D721Med (cell line): Measurements from ENCODE around the gene SLC9A2.

ENCODE experiments used
- DNase-seq: peaks from one replicate; pipeline ENCODE4 v3.0.0; 2011; ENCODE audit warnings: low spot score; ENCODE audit not compliant: insufficient read length
- FAIRE-seq: peaks from 2 replicates; lab custom pipeline; 2011; peaks lifted over from hg19 to GRCh38; lab: Jason Lieb, UNC
- TF ChIP-seq, protein P1 (sequence below): IDR thresholded peaks from 2 replicates; pipeline ENCODE4 v1.5.1; 2012; ENCODE audit warnings: mild to moderate bottlenecking, control low read depth; ENCODE audit not compliant: insufficient read depth; ENCODE audit errors: missing control alignments

Gene SLC9A2

DNA sequence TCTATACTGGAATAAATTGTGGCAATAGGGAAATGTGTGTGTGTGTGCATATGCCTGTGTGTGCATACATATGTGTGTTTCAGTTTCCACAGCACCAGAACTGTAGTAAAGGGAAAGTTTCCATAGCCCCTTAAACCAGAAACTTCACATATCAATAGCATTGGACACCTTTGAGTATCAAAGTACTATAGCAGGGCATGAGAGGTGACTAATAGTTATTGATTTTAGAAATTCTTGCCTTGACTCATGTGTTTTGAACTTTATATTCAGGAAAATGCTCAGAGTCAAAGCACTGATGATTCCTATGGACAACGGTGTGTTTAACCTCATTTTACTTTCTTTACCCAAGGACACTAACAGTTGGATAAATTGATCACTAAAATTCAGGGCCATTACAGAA lies 50.0 kb downstream of the SLC9A2 start:
- DNase-seq (no peak), FAIRE-seq (no peak)
- TF ChIP-seq, protein P1, sequence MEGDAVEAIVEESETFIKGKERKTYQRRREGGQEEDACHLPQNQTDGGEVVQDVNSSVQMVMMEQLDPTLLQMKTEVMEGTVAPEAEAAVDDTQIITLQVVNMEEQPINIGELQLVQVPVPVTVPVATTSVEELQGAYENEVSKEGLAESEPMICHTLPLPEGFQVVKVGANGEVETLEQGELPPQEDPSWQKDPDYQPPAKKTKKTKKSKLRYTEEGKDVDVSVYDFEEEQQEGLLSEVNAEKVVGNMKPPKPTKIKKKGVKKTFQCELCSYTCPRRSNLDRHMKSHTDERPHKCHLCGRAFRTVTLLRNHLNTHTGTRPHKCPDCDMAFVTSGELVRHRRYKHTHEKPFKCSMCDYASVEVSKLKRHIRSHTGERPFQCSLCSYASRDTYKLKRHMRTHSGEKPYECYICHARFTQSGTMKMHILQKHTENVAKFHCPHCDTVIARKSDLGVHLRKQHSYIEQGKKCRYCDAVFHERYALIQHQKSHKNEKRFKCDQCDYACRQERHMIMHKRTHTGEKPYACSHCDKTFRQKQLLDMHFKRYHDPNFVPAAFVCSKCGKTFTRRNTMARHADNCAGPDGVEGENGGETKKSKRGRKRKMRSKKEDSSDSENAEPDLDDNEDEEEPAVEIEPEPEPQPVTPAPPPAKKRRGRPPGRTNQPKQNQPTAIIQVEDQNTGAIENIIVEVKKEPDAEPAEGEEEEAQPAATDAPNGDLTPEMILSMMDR: no peak

DNA sequence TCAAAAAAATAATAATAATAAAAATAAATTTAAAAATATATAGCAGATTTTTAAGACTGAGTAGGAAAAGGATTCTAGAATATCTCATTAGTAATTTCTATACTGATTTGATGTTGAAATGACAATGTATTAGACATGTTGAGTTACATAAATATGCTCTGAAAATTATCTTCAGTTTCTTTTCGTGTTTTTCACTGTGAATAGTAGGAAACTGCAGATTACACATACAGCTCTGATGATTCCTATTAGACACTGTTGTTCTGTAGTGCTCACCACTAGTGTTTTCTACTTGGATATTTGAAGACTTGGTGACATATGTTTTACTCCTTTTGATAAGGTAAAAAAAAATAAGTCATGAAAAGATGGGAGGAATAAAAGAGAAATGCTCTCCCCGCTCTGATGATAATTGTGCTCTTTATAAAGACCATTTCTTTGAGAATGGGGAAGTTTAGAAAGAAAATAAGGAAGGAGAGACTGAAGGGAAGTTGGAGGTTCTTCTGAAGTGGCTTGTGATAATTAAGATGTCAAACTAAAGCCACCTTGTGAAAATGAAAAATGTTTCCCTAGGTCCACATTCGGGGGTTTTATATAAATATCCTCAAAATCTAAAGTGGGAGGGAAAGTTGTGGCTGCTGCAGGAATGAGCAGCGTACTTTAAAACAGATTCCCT lies 52.9 kb downstream of the SLC9A2 start:
- DNase-seq (no peak), FAIRE-seq (no peak)
- TF ChIP-seq, protein P1: no peak

DNA sequence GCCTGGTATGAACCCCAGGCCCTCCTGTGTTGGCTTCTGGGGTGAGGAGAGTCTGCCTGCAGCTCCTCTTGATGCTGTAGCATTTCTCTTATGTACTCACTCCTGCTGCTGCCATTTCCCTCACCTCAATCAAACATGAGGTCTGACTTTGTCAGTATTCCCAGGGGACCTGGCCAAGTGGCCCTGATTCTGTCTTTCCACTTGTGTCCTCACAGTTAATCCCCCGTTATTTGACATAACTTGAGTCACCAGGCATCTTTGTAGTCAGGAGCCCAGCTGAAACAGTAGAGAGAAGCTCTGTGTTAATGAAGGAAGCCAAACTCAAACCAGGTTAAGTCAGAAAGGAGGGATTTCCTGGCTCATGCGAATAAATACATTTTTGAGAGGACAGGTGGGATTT lies 55.0 kb downstream of the SLC9A2 start:
- DNase-seq (no peak), FAIRE-seq (no peak)
- TF ChIP-seq, protein P1: no peak

DNA sequence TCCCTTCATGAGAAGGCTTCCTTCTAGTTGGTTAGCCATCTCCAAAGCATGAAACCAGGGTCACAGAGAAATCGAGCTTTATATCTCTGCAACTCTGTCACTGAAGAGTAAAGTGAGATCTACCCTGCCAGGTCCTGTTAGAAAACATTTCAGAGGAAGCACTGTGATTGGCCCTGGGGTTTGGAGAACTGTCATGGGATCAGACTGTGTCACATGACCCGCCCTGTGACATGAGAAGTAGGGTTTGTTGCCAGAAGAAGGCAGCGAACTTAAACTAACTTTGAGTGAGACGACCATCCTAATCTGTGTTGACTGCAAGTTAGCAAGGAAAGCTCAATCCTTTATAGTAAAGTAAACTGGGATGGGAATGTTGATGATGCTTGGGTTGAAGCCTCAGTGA lies 55.5 kb downstream of the SLC9A2 start:
- TF ChIP-seq, protein P1: no peak
- DNase-seq (no peak), FAIRE-seq (no peak)

DNA sequence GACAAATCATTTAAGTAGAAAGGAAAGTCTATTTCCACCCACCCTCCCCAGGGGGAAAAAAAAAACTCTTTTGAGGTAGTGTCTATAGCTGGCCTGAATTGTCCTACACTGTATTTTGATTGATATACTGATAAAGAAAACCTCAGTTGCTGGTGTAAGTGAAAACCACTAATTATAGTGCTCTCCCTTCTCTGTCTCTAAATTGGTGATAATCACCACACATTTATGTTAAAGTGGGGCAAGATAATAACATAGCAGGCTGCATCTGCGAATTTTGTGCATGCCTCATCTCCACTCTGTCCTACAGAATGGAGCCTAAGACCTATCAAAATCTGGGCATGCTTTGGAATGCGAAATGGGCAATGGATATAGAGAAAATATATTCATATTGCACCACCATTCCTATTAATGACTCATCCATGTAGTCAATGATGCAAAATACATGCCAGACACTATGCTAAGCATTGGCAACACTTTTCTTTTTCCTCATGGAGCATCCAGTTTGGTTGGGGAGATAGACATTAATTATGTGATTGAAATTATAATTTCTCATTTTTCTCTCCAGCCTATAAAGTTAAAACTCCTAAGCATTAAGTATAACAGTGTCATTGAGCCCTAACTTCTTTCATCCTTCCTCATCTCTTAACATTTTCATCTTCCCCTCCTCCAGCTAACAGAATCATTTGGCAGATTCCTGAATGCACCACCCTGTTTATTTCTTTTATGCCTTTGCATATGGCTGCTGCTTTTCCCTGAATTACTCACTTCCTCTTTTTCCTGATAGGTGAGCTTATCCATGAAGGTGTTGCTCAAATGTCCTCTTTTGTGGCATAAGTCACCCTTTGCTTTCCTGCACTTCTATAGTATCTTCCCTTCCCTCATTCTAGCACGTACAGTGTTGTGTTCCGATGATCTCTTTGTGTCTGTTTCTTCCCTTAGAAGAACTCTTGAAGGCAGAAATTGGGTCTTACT lies 58.2 kb downstream of the SLC9A2 start:
- no peak for DNase-seq
- no peak for FAIRE-seq
- TF ChIP-seq, protein P1: no peak

DNA sequence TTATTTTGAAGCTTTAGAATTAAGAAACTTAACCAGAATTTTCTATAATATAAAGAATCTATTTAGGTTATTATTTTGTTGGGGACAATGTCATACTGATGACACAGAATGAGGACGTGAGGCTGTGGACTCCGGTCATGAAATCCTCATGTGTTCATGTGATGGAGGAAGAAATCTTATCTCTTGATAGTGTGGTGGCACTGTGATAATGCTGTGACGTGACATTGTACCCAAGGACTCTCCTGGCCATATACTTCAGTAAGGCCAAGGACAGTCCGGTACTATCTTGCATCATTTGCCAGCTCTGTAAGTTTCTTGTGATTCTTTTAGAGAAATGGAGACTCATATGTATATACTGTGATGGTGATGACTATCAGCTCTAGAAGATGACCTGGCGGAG lies 59.1 kb downstream of the SLC9A2 start:
- TF ChIP-seq, protein P1: no peak
- FAIRE-seq: no peak
- no peak for DNase-seq
